WTC11 (cell line): ENCODE measurements around the gene EPS8L2. TPM values are rescaled to one million over a fixed set of nuclear protein-coding genes. Genes with fewer than 3 reads are reported as not detected.
"Not testable (repeated sequence)": the region's sequence is repeated elsewhere in the genome, so short reads cannot be mapped to it uniquely, and the experiment has no call there.

Source experiments
- ATAC-seq: fragments of 200-7000 bp; cut with Tn5 transposase; 2 replicates; pipeline ENCODE4 v1.10.0; 2021; ENCODE audit warnings: mild to moderate bottlenecking, moderate library complexity
- CTCF ChIA-PET: fragments of 300-600 bp; sonication (Branson Sonifier 250); formaldehyde crosslinking; loops from one replicate; lab custom pipeline; 2021; ENCODE audit warnings: antibody characterized with exemption; lab: Charles Lee
- POLR2A ChIA-PET: fragments of 350-600 bp; sonication (Branson Sonifier 250); formaldehyde crosslinking; loops from one replicate; lab custom pipeline; 2021; ENCODE audit warnings: antibody characterized with exemption; lab: Charles Lee
- DNase-seq: peaks from one replicate; pipeline ENCODE4 v3.0.0; 2021; ENCODE audit warnings: low spot score
- H3K27ac Mint-ChIP-seq: 2 replicates; pipeline ENCODE4 v1.8.0; 2021; ENCODE audit warnings: mixed read lengths
- H3K27me3 Mint-ChIP-seq: 2 replicates; pipeline ENCODE4 v1.8.0; 2021; ENCODE audit warnings: low read depth, mild to moderate bottlenecking, moderate library complexity, mixed read lengths
- H3K36me3 Mint-ChIP-seq: 2 replicates; pipeline ENCODE4 v1.8.0; 2021; ENCODE audit warnings: mixed read lengths
- H3K4me1 Mint-ChIP-seq: 2 replicates; pipeline ENCODE4 v1.8.0; 2022; ENCODE audit warnings: mixed read lengths
- H3K4me3 Mint-ChIP-seq: 2 replicates; pipeline ENCODE4 v1.8.0; 2021; ENCODE audit warnings: mild to moderate bottlenecking, moderate library complexity, mixed read lengths
- H3K9me3 Mint-ChIP-seq: 2 replicates; pipeline ENCODE4 v1.8.0; 2021; ENCODE audit warnings: mixed read lengths
- CBFB ChIP-seq: sonication (generic); formaldehyde crosslinking; IDR thresholded peaks from 2 replicates; pipeline ENCODE4 v1.8.1; 2022; ENCODE audit warnings: mild to moderate bottlenecking, low read depth, missing genetic modification reagents
- EMX1 ChIP-seq: fragments of 250-450 bp; sonication (Bioruptor Pico); IDR thresholded peaks from 2 replicates; pipeline ENCODE4 v1.8.0; 2021; ENCODE audit warnings: mild to moderate bottlenecking
- JUN ChIP-seq: sonication (generic); formaldehyde crosslinking; IDR thresholded peaks from 2 replicates; pipeline ENCODE4 v1.8.0; 2023; ENCODE audit warnings: mild to moderate bottlenecking, missing genetic modification reagents
- NR2C2 ChIP-seq: sonication (generic); formaldehyde crosslinking; IDR thresholded peaks from 2 replicates; pipeline ENCODE4 v1.8.0; 2022; ENCODE audit warnings: mild to moderate bottlenecking, missing genetic modification reagents
- OVOL2 ChIP-seq: fragments of 250-450 bp; sonication (Bioruptor Pico); IDR thresholded peaks from 2 replicates; pipeline ENCODE4 v1.9.0; 2021; ENCODE audit warnings: mild to moderate bottlenecking, borderline replicate concordance
- RORB ChIP-seq: fragments of 250-450 bp; sonication (Bioruptor Pico); IDR thresholded peaks from 2 replicates; pipeline ENCODE4 v1.9.0; 2021; ENCODE audit warnings: mild to moderate bottlenecking
- SP1 ChIP-seq: sonication (generic); formaldehyde crosslinking; conservative IDR thresholded peaks from 2 replicates; pipeline ENCODE4 v1.8.1; 2022; ENCODE audit warnings: missing genetic modification reagents
- TCF7 ChIP-seq: sonication (generic); formaldehyde crosslinking; IDR thresholded peaks from 2 replicates; pipeline ENCODE4 v1.8.0; 2022; ENCODE audit warnings: mild to moderate bottlenecking, low read depth, missing genetic modification reagents, moderate library complexity
- TP53 ChIP-seq: sonication (generic); formaldehyde crosslinking; IDR thresholded peaks from 2 replicates; pipeline ENCODE4 v1.8.1; 2023; ENCODE audit warnings: mild to moderate bottlenecking, missing genetic modification reagents
- ZNF263 ChIP-seq: sonication (generic); formaldehyde crosslinking; IDR thresholded peaks from 2 replicates; pipeline ENCODE4 v1.8.1; 2022; ENCODE audit warnings: low read depth, mild to moderate bottlenecking, moderate library complexity, missing genetic modification reagents
- total RNA-seq: library from RNA; stranded (reverse); gene quantifications from 3 replicates; pipeline ENCODE4 v1.2.3, GENCODE V29; 2021
- TF ChIP-seq, protein P1 (sequence below): sonication (generic); formaldehyde crosslinking; IDR thresholded peaks from 2 replicates; pipeline ENCODE4 v1.8.0; 2022; ENCODE audit warnings: mild to moderate bottlenecking, missing genetic modification reagents
- TF ChIP-seq, protein P2 (sequence below): sonication (generic); formaldehyde crosslinking; IDR thresholded peaks from 2 replicates; pipeline ENCODE4 v1.8.1; 2022; ENCODE audit warnings: missing genetic modification reagents, borderline replicate concordance
- TF ChIP-seq, protein P3 (sequence below): sonication (generic); formaldehyde crosslinking; IDR thresholded peaks from 2 replicates; pipeline ENCODE4 v1.8.1; 2022; ENCODE audit warnings: low read depth, missing genetic modification reagents, borderline replicate concordance
- TF ChIP-seq, protein P4 (sequence below): fragments of 250-450 bp; sonication (Bioruptor Pico); IDR thresholded peaks from 2 replicates; pipeline ENCODE4 v1.9.0; 2021; ENCODE audit warnings: moderate library complexity, mild to moderate bottlenecking, inconsistent platforms, borderline replicate concordance
- TF ChIP-seq, protein P5 (sequence below): sonication (generic); formaldehyde crosslinking; conservative IDR thresholded peaks from 2 replicates; pipeline ENCODE4 v1.8.1; 2022; ENCODE audit warnings: mild to moderate bottlenecking, missing genetic modification reagents
- TF ChIP-seq, protein P6 (sequence below): fragments of 250-450 bp; sonication (Bioruptor Pico); IDR thresholded peaks from 2 replicates; pipeline ENCODE4 v1.9.0; 2021; ENCODE audit warnings: mild to moderate bottlenecking
- TF ChIP-seq, protein P7 (sequence below): sonication (generic); formaldehyde crosslinking; IDR thresholded peaks from 2 replicates; pipeline ENCODE4 v1.8.1; 2022; ENCODE audit warnings: low read depth, mild to moderate bottlenecking, moderate library complexity, missing genetic modification reagents, borderline replicate concordance

The EPS8L2 gene
- total RNA-seq, 1 experiment from 2014 or later, result 51.6 TPM

DNA sequence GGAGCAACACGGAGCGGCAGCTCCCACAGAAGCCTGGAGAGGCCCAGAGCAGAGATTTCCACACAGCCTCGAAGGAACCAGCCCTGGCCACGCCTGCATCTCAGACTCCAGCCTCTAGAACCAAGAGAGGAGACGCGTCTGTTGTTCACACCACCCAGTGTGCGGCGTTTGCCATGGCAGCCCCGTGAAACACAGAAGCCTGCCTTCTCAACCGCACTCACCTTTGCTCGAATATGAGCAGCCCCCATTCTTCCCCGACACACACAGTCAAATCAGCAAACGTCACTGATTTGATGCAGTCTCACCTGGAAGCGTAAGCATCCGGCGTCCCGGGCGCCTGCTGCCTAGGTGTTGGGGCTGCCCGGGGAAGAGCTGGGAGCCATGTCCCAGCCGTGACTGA, 27.0 kb downstream of the EPS8L2 start:
- POLR2A ChIA-PET, result interaction anchor here (0.6 to 0.8 kb wide), 2 partner anchors 15 to 318 kb away, joined by 3 read pairs; partner anchors contain the start of gene TALDO1
- Mint-ChIP-seq H3K4me1 (0 out of 2 replicates have a peak, but pooled peaks cover 8% of the 10 kb centered on the region), H3K27ac (no peak overlapping the region), H3K9me3 (peaks cover 4% of the 10 kb centered on the region; the same call in 1 of the 2 replicates), H3K27me3 (0 out of 2 replicates have a peak, but pooled peaks cover 4% of the 10 kb centered on the region), H3K36me3 (peaks cover 7% of the 10 kb centered on the region), H3K4me3 (no peak overlapping the region)
- TF ChIP-seq, protein P1, sequence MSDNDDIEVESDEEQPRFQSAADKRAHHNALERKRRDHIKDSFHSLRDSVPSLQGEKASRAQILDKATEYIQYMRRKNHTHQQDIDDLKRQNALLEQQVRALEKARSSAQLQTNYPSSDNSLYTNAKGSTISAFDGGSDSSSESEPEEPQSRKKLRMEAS, result no peak
- TF ChIP-seq, protein P2, sequence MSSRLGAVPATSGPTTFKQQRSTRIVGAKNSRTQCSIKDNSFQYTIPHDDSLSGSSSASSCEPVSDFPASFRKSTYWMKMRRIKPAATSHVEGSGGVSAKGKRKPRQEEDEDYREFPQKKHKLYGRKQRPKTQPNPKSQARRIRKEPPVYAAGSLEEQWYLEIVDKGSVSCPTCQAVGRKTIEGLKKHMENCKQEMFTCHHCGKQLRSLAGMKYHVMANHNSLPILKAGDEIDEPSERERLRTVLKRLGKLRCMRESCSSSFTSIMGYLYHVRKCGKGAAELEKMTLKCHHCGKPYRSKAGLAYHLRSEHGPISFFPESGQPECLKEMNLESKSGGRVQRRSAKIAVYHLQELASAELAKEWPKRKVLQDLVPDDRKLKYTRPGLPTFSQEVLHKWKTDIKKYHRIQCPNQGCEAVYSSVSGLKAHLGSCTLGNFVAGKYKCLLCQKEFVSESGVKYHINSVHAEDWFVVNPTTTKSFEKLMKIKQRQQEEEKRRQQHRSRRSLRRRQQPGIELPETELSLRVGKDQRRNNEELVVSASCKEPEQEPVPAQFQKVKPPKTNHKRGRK (CRISPR knock-in tag), result no peak
- no peak for ATAC-seq
- CTCF ChIA-PET, result interaction anchor here (0.8 to 1.0 kb wide), 3 partner anchors 10 to 71 kb away, joined by 3 read pairs; no protein-coding TSS in a partner anchor
- no peak for DNase-seq

DNA sequence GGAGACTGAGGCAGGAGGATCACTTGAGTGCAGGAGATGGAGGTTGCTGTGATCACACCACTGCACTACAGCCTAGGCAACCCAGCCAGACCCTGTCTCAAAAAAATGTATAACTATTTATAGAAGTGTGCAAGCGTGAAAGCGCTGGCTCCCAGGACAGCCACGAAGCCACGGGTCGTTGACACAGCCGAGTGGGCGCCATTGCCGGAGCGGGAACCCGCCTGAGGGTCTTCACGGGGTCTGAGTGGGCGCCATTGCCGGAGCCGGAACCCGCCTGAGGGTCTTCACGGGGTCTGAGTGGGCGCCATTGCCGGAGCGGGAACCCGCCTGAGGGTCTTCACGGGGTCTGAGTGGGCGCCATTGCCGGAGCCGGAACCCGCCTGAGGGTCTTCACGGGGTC, 28.5 kb downstream of the EPS8L2 start:
- H3K4me3 Mint-ChIP-seq, H3K4me1 Mint-ChIP-seq, H3K27me3 Mint-ChIP-seq, POLR2A ChIA-PET, H3K9me3 Mint-ChIP-seq, CTCF ChIA-PET, H3K27ac Mint-ChIP-seq, H3K36me3 Mint-ChIP-seq, DNase-seq, ATAC-seq: not testable (repeated sequence)

DNA sequence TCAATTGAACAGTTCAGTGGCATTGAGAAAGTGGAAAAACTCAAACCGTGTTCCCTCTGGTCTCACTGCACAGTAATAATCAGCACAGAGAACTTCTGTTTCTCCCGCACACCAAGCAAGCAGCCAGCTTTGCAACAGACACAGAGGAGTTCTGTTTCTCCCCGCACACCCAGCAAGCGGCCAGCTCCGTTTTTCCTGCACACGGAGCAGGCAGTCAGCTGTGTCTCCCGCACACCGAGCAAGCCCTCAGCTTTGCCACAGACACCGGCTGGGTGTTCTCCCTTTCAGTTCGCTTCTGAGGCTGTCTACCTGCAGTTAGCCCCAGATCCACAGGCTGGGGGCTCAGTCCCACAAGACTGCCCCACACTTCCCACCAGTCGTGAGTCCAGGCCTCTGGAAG, 31.3 kb downstream of the EPS8L2 start:
- no peak overlapping the region for H3K4me3 Mint-ChIP-seq
- DNase-seq (no peak), ATAC-seq (no peak)
- H3K36me3 Mint-ChIP-seq, result peaks cover 7% of the 10 kb centered on the region
- 0 out of 2 replicates have a peak, but pooled peaks cover 4% of the 10 kb centered on the region for H3K27me3 Mint-ChIP-seq
- H3K27ac Mint-ChIP-seq, result no peak overlapping the region; the same call in 1 of the 2 replicates
- TF ChIP-seq, protein P3, sequence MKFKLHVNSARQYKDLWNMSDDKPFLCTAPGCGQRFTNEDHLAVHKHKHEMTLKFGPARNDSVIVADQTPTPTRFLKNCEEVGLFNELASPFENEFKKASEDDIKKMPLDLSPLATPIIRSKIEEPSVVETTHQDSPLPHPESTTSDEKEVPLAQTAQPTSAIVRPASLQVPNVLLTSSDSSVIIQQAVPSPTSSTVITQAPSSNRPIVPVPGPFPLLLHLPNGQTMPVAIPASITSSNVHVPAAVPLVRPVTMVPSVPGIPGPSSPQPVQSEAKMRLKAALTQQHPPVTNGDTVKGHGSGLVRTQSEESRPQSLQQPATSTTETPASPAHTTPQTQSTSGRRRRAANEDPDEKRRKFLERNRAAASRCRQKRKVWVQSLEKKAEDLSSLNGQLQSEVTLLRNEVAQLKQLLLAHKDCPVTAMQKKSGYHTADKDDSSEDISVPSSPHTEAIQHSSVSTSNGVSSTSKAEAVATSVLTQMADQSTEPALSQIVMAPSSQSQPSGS, result no peak
- no peak for TF ChIP-seq SP1 (CRISPR knock-in tag)
- no peak for TF ChIP-seq RORB
- TF ChIP-seq, protein P4, sequence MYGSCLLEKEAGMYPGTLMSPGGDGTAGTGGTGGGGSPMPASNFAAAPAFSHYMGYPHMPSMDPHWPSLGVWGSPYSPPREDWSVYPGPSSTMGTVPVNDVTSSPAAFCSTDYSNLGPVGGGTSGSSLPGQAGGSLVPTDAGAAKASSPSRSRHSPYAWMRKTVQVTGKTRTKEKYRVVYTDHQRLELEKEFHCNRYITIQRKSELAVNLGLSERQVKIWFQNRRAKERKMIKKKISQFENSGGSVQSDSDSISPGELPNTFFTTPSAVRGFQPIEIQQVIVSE (CRISPR knock-in tag), result no peak
- TF ChIP-seq NR2C2, result no peak
- 0 out of 2 replicates have a peak, but pooled peaks cover 10% of the 10 kb centered on the region for H3K4me1 Mint-ChIP-seq
- H3K9me3 Mint-ChIP-seq, result peaks cover 4% of the 10 kb centered on the region; the same call in 1 of the 2 replicates
- ChIA-PET POLR2A (interaction anchor here (0.5 kb wide), 1 partner anchor 81 kb away, joined by 3 read pairs; no protein-coding TSS in a partner anchor), CTCF (interaction anchor here (1.9 to 2.2 kb wide), 2 partner anchors 9 to 11 kb away, joined by 5 to 8 read pairs; no protein-coding TSS in a partner anchor)

DNA sequence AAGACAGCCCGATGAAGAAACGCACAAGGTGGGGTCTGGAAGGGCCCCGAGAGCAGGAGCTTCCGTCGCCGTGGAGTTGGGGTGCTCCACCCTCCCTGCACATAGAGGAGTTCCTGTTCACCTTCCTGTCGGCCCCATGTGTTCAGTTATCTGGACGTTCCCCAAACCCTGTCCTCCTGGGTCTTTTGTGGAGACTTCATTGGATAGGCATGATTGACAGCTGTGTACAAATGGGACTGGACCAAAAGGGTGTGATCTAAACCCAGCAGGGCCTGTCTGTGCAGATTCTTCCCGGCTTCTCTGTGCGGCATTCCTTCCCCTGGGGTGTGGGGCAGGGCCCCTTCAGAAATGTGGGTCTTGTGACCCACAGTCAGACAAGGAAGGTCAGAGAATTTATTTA, 31.9 kb downstream of the EPS8L2 start:
- 0 out of 2 replicates have a peak, but pooled peaks cover 10% of the 10 kb centered on the region for H3K4me1 Mint-ChIP-seq
- not testable (repeated sequence) for H3K27me3 Mint-ChIP-seq, H3K4me3 Mint-ChIP-seq, DNase-seq, H3K27ac Mint-ChIP-seq, H3K9me3 Mint-ChIP-seq, H3K36me3 Mint-ChIP-seq, ATAC-seq
- POLR2A ChIA-PET, result interaction anchor here (0.5 kb wide), 1 partner anchor 82 kb away, joined by 3 read pairs; no protein-coding TSS in a partner anchor
- CTCF ChIA-PET, result interaction anchor here (1.6 to 2.2 kb wide), 3 partner anchors 9 to 12 kb away, joined by 4 to 8 read pairs (median 5); partner anchors contain the start of gene TALDO1

DNA sequence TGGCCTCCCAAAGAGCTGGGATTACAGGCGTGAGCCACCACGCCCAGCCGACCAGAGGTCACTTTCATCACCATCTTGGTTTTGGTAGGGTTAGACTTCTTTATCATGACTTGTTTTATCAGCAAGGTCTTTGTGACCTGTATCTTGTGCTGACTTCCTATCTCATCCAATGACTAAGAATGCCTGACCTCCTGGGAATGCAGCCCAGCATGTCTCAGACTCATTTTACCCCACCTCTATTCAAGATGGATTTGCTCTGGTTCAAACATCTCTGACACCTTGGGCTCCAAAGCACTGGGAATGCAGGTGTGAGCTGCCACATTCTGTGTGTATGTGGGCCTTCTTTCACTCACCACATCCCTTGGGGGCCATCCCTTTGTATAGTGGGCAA, 36.1 kb downstream of the EPS8L2 start:
- no peaks in the 10 kb centered on the region for H3K9me3 Mint-ChIP-seq
- H3K27me3 Mint-ChIP-seq, result 0 out of 2 replicates have a peak, but pooled peaks cover 3% of the 10 kb centered on the region
- H3K36me3 Mint-ChIP-seq, result no peaks in the 10 kb centered on the region; the same call in 1 of the 2 replicates
- H3K4me3 Mint-ChIP-seq, result no peak overlapping the region
- H3K27ac Mint-ChIP-seq, result no peak overlapping the region
- ChIA-PET POLR2A (no interaction called here), CTCF (interaction anchor here (1.1 to 3.8 kb wide), 2 partner anchors 15 to 19 kb away, joined by 4 to 37 read pairs; no protein-coding TSS in a partner anchor)
- DNase-seq (no peak), ATAC-seq (no peak)
- peaks cover 32% of the 10 kb centered on the region for H3K4me1 Mint-ChIP-seq
- TF ChIP-seq EMX1 (CRISPR knock-in tag), result no peak
- no peak for TF ChIP-seq CBFB (CRISPR knock-in tag)
- TF ChIP-seq, protein P5, sequence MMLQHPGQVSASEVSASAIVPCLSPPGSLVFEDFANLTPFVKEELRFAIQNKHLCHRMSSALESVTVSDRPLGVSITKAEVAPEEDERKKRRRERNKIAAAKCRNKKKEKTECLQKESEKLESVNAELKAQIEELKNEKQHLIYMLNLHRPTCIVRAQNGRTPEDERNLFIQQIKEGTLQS, result no peak
- no peak for TF ChIP-seq TP53 (CRISPR knock-in tag)
- TF ChIP-seq, protein P6, sequence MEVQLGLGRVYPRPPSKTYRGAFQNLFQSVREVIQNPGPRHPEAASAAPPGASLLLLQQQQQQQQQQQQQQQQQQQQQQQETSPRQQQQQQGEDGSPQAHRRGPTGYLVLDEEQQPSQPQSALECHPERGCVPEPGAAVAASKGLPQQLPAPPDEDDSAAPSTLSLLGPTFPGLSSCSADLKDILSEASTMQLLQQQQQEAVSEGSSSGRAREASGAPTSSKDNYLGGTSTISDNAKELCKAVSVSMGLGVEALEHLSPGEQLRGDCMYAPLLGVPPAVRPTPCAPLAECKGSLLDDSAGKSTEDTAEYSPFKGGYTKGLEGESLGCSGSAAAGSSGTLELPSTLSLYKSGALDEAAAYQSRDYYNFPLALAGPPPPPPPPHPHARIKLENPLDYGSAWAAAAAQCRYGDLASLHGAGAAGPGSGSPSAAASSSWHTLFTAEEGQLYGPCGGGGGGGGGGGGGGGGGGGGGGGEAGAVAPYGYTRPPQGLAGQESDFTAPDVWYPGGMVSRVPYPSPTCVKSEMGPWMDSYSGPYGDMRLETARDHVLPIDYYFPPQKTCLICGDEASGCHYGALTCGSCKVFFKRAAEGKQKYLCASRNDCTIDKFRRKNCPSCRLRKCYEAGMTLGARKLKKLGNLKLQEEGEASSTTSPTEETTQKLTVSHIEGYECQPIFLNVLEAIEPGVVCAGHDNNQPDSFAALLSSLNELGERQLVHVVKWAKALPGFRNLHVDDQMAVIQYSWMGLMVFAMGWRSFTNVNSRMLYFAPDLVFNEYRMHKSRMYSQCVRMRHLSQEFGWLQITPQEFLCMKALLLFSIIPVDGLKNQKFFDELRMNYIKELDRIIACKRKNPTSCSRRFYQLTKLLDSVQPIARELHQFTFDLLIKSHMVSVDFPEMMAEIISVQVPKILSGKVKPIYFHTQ (CRISPR knock-in tag), result no peak
- no peak for TF ChIP-seq ZNF263 (CRISPR knock-in tag)
- no peak for TF ChIP-seq TCF7 (CRISPR knock-in tag)
- no peak for TF ChIP-seq JUN
- TF ChIP-seq, protein P7, sequence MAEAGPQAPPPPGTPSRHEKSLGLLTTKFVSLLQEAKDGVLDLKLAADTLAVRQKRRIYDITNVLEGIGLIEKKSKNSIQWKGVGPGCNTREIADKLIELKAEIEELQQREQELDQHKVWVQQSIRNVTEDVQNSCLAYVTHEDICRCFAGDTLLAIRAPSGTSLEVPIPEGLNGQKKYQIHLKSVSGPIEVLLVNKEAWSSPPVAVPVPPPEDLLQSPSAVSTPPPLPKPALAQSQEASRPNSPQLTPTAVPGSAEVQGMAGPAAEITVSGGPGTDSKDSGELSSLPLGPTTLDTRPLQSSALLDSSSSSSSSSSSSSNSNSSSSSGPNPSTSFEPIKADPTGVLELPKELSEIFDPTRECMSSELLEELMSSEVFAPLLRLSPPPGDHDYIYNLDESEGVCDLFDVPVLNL (CRISPR knock-in tag), result no peak
- no peak for TF ChIP-seq OVOL2 (CRISPR knock-in tag)
